Panc1 (cell line): ENCODE measurements around the gene ZSWIM3. TPM values are rescaled to one million over a fixed set of nuclear protein-coding genes. Genes with fewer than 3 reads are reported as not detected.

Experiments
- ATAC-seq: fragments of 200-7000 bp; cut with Tn5 transposase; 2 replicates; pipeline ENCODE4 v1.9.1; 2020; ENCODE audit warnings: mild to moderate bottlenecking, moderate library complexity
- BruUV-seq: library from RNA; stranded (reverse); fragments of 400-500 nt; replicated peaks from 2 replicates; lab custom pipeline; 2021; lab: Mats Ljungman, UMichigan
- CTCF ChIA-PET: fragments of 300-600 bp; sonication (Branson Sonifier 250); formaldehyde crosslinking; loops from one replicate; lab custom pipeline; 2022; ENCODE audit warnings: antibody characterized with exemption; lab: Charles Lee
- POLR2A ChIA-PET: fragments of 300-600 bp; sonication (Branson Sonifier 250); formaldehyde crosslinking; loops from one replicate; lab custom pipeline; 2022; ENCODE audit warnings: antibody characterized with exemption; lab: Charles Lee
- DNase-seq: peaks from one replicate; pipeline ENCODE4 v3.0.0-alpha.2; 2010; ENCODE audit warnings: low read depth, low spot score
- H3K27ac ChIP-seq: 2 replicates; pipeline ENCODE4 v1.5.1; 2011; ENCODE audit warnings: mild to moderate bottlenecking, low read length, inconsistent platforms
- H3K27me3 ChIP-seq: fragments of 200-500 bp; sonication (Bioruptor generic); 2 replicates; pipeline ENCODE4 v1.6.0; 2014; ENCODE audit warnings: low read length, inconsistent platforms; ENCODE audit not compliant: control insufficient read depth, insufficient read depth
- H3K36me3 ChIP-seq: fragments of 200-500 bp; sonication (Bioruptor generic); 2 replicates; pipeline ENCODE4 v1.5.1; 2014; ENCODE audit warnings: inconsistent platforms, mild to moderate bottlenecking, low read length, moderate library complexity; ENCODE audit not compliant: control insufficient read depth, insufficient read depth
- H3K4me1 ChIP-seq: 2 replicates; pipeline ENCODE4 v1.5.1; 2011; ENCODE audit warnings: inconsistent platforms, mild to moderate bottlenecking, low read length, moderate library complexity; ENCODE audit not compliant: control insufficient read depth, insufficient read depth
- H3K4me3 ChIP-seq, 2 experiments: 2 replicates each; pipeline ENCODE4 v1.5.1; 2011 to 2012; ENCODE audit warnings: low read depth in 2 of 2, low read length in 2 of 2, mild to moderate bottlenecking in 2 of 2, inconsistent platforms in 1 of 2, moderate library complexity in 1 of 2
- H3K9me3 ChIP-seq: fragments of 200-500 bp; sonication (Bioruptor generic); 2 replicates; pipeline ENCODE4 v1.5.1; 2014; ENCODE audit warnings: low read depth, mild to moderate bottlenecking, inconsistent platforms, low read length, moderate library complexity; ENCODE audit not compliant: control insufficient read depth, insufficient read depth
- CTCF ChIP-seq: fragments of 450-650 bp; IDR thresholded peaks from 2 replicates; pipeline ENCODE4 v1.5.1; 2017; ENCODE audit warnings: mild to moderate bottlenecking
- POLR2AphosphoS5 ChIP-seq: IDR thresholded peaks from 2 replicates; pipeline ENCODE4 v1.6.1; 2012; ENCODE audit warnings: mild to moderate bottlenecking, low read depth, low read length, moderate library complexity
- REST ChIP-seq, 2 experiments: IDR thresholded peaks; 2 replicates each; pipeline ENCODE4 v1.6.1; 2011 to 2012; ENCODE audit warnings: low read depth in 2 of 2, control low read depth in 1 of 2, low read length in 1 of 2, mild to moderate bottlenecking in 1 of 2, moderate library complexity in 1 of 2; ENCODE audit not compliant: insufficient read depth in 1 of 2
- SIN3A ChIP-seq: IDR thresholded peaks from 2 replicates; pipeline ENCODE4 v1.6.1; 2012; ENCODE audit warnings: low read depth, mild to moderate bottlenecking, low read length, moderate library complexity, borderline replicate concordance; ENCODE audit not compliant: insufficient read depth
- TCF7L2 ChIP-seq: IDR thresholded peaks from 2 replicates; pipeline ENCODE4 v1.6.1; 2011; ENCODE audit warnings: mild to moderate bottlenecking, low read depth, low read length, inconsistent platforms
- in situ Hi-C: cut with HindIII; loops from 2 replicates; pipeline ENCODE4 v1.10.0; 2016; ENCODE audit warnings: low sequenced_read_pairs, low pct_unique_long_range_greater_than_20kb
- intact Hi-C: fragments of 100-400 bp; cut with micrococcal nuclease; formaldehyde crosslinking; loops from one replicate; pipeline ENCODE4 v1.10.0; 2022; ENCODE audit not compliant: unreplicated experiment
- total RNA-seq: library from RNA; stranded (reverse); gene quantifications from one replicate; pipeline ENCODE4 v1.2.1, GENCODE V29; 2021; ENCODE audit not compliant: unreplicated experiment

Gene ZSWIM3
- total RNA-seq, 1 experiment from 2014 or later, result 3.6 TPM

GRCh38 chr20:45851501-45851900 lies 5.9 kb upstream of the ZSWIM3 start:
- peaks cover 6% of the 10 kb centered on the region for H3K4me1 ChIP-seq
- TF ChIP-seq SIN3A (no peak), POLR2AphosphoS5 (no peak), CTCF (no peak), TCF7L2 (no peak), REST (IDR thresholded peaks at IDR 0.05; ENCODE audit: insufficient read depth in 1 of 2, low read depth in 2 of 2, low read length in 1 of 2) (no peak)
- H3K27me3 ChIP-seq, result no peaks in the 10 kb centered on the region
- H3K4me3 ChIP-seq, result no peak overlapping the region
- no peaks in the 10 kb centered on the region for H3K9me3 ChIP-seq
- ChIA-PET CTCF (interaction anchor here (0.7 to 1.2 kb wide), 2 partner anchors 39 to 54 kb away, joined by 3 read pairs; no protein-coding TSS in a partner anchor), POLR2A (no interaction called here)
- DNase-seq (no peak), ATAC-seq (no peak)
- in situ Hi-C loops (no loop called here), intact Hi-C loops (no loop called here)
- BruUV-seq, result no TSS peak
- no peaks in the 10 kb centered on the region; the same call in none of the 2 replicates for H3K36me3 ChIP-seq
- H3K27ac ChIP-seq, result no peak overlapping the region

- Histone ChIP-seq H3K4me1 (peaks cover 7% of the 10 kb centered on the region), H3K27ac (no peak overlapping the region), H3K4me3 (no peak overlapping the region), H3K9me3 (no peaks in the 10 kb centered on the region), H3K36me3 (no peaks in the 10 kb centered on the region; the same call in none of the 2 replicates), H3K27me3 (no peaks in the 10 kb centered on the region)
- in situ Hi-C loops, result no loop called here
- DNase-seq, result no peak
- intact Hi-C loops, result no loop called here
- TF ChIP-seq REST (IDR thresholded peaks at IDR 0.05; ENCODE audit: insufficient read depth in 1 of 2, low read depth in 2 of 2, low read length in 1 of 2) (no peak), POLR2AphosphoS5 (no peak), SIN3A (no peak), TCF7L2 (no peak), CTCF (no peak)
- POLR2A ChIA-PET, result no interaction called here
- no peak for ATAC-seq
- CTCF ChIA-PET, result interaction anchor here (0.7 kb wide), 1 partner anchor 53 kb away, joined by 3 read pairs; no protein-coding TSS in a partner anchor
- BruUV-seq, result no TSS peak
Measured at GRCh38 chr20:45852326-45852725, 5.1 kb upstream of the ZSWIM3 start.
